ENCODE data around the gene MARCHF2.

MARCHF2 gene

DNA sequence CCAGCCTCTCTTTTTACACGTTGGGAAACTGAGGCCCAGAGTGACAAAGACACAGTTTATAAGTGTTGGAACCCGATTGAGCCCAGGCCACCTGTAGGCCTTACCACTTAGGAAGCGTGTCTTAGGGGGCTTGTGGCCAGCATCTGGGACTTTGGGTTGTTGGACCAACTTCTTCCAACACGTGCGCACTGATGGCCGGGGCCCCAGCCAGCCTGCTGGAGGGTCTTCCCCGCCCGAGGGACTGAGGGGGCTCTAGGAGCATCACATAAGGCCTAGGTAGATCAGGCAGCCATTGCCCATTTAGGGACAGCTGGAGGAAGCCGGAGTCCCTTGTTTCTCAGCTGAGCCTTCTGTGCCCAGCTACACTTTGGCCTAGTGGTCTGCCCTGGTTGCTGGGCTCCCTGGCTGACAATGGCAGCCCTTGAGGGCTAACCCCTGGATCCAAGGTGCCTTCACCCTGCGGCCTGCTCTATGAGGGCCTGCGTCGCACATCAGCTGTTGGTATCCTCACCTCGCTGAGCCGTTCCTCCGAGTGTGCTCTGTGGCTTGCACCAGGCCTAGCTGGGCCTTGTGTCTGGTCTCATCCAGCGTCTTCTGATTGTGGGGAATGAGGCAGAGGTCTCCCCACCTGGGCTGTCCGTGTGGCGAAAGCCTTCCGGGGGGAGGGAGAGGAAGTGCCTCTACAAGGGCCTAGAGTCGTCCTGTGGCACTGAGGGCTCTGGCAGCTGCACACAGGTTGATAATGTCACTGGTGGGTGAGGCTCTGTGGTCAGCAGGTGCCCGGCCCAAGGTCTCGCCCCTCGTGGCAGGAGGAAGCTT, 21.7 kb upstream of the MARCHF2 start:
- TF ChIP-seq, protein P1, sequence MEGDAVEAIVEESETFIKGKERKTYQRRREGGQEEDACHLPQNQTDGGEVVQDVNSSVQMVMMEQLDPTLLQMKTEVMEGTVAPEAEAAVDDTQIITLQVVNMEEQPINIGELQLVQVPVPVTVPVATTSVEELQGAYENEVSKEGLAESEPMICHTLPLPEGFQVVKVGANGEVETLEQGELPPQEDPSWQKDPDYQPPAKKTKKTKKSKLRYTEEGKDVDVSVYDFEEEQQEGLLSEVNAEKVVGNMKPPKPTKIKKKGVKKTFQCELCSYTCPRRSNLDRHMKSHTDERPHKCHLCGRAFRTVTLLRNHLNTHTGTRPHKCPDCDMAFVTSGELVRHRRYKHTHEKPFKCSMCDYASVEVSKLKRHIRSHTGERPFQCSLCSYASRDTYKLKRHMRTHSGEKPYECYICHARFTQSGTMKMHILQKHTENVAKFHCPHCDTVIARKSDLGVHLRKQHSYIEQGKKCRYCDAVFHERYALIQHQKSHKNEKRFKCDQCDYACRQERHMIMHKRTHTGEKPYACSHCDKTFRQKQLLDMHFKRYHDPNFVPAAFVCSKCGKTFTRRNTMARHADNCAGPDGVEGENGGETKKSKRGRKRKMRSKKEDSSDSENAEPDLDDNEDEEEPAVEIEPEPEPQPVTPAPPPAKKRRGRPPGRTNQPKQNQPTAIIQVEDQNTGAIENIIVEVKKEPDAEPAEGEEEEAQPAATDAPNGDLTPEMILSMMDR (IDR thresholded peaks at IDR 0.05; ENCODE audit: control extremely low read depth, extremely low read depth, low read depth, missing control alignments), result no peak
- CTCF ChIA-PET, result interaction anchor here (1.5 to 6.6 kb wide), 3 partner anchors 21 to 38 kb away, joined by 3 to 31 read pairs (median 5); partner anchors contain the start of gene MARCHF2
- no peak for DNase-seq (ENCODE audit: extremely low spot score)
- POLR2A ChIA-PET, result interaction anchor here (1.0 to 1.7 kb wide), 4 partner anchors 22 to 448 kb away, joined by 3 to 6 read pairs (median 5); partner anchors contain the start of genes MARCHF2, TIMM44 and ZNF414

DNA sequence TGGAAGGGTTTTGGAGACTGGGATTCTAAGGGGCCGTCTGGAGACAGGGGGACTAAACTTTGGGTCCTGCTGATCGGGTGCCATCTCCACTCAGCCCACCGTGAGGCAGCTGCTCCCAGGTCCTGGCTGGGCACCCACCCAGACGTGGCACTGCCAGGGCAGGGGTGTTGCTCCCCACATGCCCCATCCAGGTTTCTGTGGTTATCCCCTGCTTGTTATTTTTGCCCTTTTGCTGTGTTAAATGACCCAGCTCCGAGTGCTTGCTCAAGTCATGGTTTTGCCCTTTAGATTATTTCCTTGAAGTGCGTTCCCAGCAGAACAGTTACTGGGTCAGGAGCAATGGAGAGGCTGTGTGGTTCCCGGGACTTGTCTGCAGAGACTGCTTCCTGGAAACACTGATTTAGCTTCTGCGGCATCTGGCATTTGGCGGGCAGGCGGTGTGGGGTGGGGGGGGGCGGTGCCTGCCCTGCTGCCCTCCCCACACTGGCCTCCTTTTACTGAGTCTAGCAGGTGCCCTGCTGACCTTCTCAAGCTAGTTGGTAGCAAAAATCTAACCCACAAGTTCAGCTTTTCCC, 21.0 kb upstream of the MARCHF2 start:
- ChIA-PET POLR2A (interaction anchor here (1.3 kb wide), 1 partner anchor 21 kb away, joined by 6 read pairs; the partner anchor contains the start of gene MARCHF2), CTCF (interaction anchor here (1.5 to 6.6 kb wide), 3 partner anchors 20 to 39 kb away, joined by 3 to 31 read pairs (median 5); partner anchors contain the start of gene MARCHF2)
- TF ChIP-seq, protein P1 (IDR thresholded peaks at IDR 0.05; ENCODE audit: control extremely low read depth, extremely low read depth, low read depth, missing control alignments), result no peak
- no peak for DNase-seq (ENCODE audit: extremely low spot score)

DNA sequence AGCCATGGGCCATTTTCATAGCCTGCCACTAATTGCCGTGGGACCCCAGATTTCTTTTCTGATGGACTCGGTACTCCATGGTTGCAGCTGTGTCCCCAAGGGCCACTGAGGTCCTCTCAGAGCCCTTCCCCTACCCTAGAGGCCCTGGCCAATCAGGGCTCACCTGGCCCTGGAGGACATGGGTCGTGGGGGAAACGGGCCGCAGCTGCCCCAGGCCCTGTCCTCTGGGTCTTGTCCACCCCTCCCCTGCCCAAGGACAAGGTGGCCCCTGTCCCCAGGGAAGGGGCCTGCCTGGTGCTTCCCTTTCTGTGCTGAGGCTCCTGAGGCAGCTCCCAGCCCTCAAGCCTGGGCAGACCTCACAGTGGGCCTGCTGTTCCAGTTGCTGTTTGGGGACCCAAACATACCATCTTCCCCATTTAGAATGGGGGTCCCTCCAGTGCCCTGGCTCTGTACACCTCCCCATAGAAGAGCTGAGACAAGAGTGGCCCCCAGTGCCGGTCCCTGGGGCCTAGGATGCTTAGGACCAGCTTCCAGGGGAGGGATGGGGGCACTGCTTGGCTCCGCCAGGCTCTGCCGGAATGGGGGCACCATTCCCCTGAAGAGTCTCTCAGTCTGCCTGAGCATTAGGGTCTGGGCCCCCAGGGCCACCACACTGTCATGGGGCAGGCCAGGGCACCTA, 19.8 kb upstream of the MARCHF2 start:
- ChIA-PET POLR2A (interaction anchor here (0.6 kb wide), 1 partner anchor 267 kb away, joined by 6 read pairs; no protein-coding TSS in a partner anchor), CTCF (interaction anchor here (1.2 to 6.6 kb wide), 3 partner anchors 20 to 40 kb away, joined by 3 to 31 read pairs (median 8); partner anchors contain the start of gene MARCHF2)
- TF ChIP-seq, protein P1 (IDR thresholded peaks at IDR 0.05; ENCODE audit: control extremely low read depth, extremely low read depth, low read depth, missing control alignments), result no peak
- no peak for DNase-seq (ENCODE audit: extremely low spot score)

DNA sequence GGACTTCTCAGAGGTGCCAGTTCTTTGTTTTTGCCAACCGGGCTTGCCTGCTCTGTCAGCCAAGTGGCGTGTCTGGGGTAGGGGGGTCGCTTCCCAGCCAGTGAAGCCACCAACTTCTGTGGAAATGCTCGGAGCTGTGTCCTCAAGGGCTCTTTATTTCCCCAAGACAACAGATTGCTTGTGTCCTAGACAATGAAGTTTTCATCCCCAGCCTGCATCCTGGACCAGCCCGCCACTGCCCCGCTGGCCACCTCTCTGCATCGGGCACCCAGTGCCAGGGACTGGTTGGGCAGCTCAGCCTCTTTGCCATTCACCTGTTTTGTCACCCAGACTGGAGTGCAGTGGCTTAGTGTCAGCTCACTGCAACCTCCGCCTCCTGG, 19.2 kb upstream of the MARCHF2 start:
- POLR2A ChIA-PET, result no interaction called here
- DNase-seq (ENCODE audit: extremely low spot score), result no peak
- CTCF ChIA-PET, result interaction anchor here (1.2 to 6.6 kb wide), 2 partner anchors 19 to 41 kb away, joined by 8 to 31 read pairs; partner anchors contain the start of gene MARCHF2
- TF ChIP-seq, protein P1 (IDR thresholded peaks at IDR 0.05; ENCODE audit: control extremely low read depth, extremely low read depth, low read depth, missing control alignments), result no peak

DNA sequence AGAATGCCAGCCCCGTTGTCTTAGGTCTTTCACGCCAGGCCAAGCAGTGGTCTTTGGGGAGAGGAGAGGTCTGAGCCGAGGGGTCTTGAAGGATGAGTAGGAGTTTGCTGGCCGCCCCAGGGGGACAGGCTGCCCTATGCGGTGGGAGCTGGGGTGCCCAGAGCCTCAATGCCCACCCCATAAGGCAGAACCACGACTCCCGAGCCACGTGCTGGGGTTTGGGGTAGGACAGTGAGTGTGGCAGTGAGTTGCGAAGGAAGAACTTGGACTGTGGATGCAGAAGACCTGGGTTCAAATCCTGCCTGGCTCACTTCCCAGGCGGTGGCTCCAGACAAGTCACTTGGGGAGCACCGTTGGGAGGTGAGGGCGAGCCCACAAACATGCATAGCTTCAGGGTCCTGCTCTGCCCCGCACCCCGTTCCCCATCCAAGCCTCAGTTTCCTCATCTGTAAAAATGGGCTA, 17.5 kb upstream of the MARCHF2 start:
- POLR2A ChIA-PET, result no interaction called here
- no peak for DNase-seq (ENCODE audit: extremely low spot score)
- CTCF ChIA-PET, result interaction anchor here (0.8 to 6.6 kb wide), 4 partner anchors 9 to 109 kb away, joined by 3 to 31 read pairs (median 4); no protein-coding TSS in a partner anchor
- TF ChIP-seq, protein P1 (IDR thresholded peaks at IDR 0.05; ENCODE audit: control extremely low read depth, extremely low read depth, low read depth, missing control alignments), result no peak

DNA sequence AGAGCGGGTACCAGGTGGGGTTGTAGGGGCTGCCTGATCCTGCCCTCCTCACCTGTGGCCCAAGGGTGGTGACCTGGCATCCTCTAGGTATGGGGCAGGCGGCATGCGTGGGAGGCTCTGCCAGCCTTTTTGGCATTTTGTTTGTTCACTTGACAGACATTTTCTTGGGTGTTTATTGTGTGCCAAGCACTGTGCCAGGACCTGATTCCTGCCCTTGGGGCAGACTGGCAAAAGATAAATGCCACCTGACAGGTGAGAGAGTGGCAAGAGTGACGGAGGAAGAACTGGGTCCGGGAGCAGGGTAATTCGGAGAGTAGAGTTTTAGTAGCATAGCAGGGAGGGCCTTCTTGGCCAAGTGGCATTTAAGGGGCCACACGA, 16.9 kb upstream of the MARCHF2 start:
- POLR2A ChIA-PET, result no interaction called here
- DNase-seq (ENCODE audit: extremely low spot score), result no peak
- TF ChIP-seq, protein P1 (IDR thresholded peaks at IDR 0.05; ENCODE audit: control extremely low read depth, extremely low read depth, low read depth, missing control alignments), result no peak
- CTCF ChIA-PET, result interaction anchor here (0.8 to 6.6 kb wide), 4 partner anchors 9 to 109 kb away, joined by 3 to 31 read pairs (median 4); no protein-coding TSS in a partner anchor
